H1 (cell line): ENCODE data around the gene TNFRSF13B. TPM values are rescaled to one million over a fixed set of nuclear protein-coding genes. Genes with fewer than 3 reads are reported as not detected.

Experiments used
- CTCF ChIA-PET: fragments of 300-600 bp; sonication (Branson Sonifier 250); formaldehyde crosslinking; loops from one replicate; lab custom pipeline; 2021; ENCODE audit not compliant: partially characterized antibody; lab: Charles Lee
- POLR2A ChIA-PET: fragments of 300-600 bp; sonication (Branson Sonifier 250); formaldehyde crosslinking; loops from one replicate; lab custom pipeline; 2021; ENCODE audit warnings: inconsistent platforms; ENCODE audit not compliant: partially characterized antibody; lab: Charles Lee
- DNase-seq, 2 experiments: peaks; one replicate each; pipeline versions ENCODE4 v3.0.0 to v3.0.0-alpha.2; 2010 to 2022; ENCODE audit warnings: low spot score in 2 of 2, low read depth in 1 of 2, mixed read lengths in 1 of 2
- FAIRE-seq: peaks from 2 replicates; lab custom pipeline; 2011; peaks lifted over from hg19 to GRCh38; lab: Jason Lieb, UNC
- H2AFZ ChIP-seq: 2 replicates; pipeline ENCODE4 v1.8.1; 2012; ENCODE audit warnings: low read length, inconsistent platforms
- H2AK5ac ChIP-seq: 2 replicates; pipeline ENCODE4 v1.6.1; 2013; ENCODE audit warnings: low read depth, low read length
- H2BK120ac ChIP-seq: replicated peaks from 2 replicates; pipeline ENCODE3; 2013; ENCODE audit warnings: low read depth, low read length, inconsistent platforms
- H2BK12ac ChIP-seq: 2 replicates; pipeline ENCODE4 v1.6.1; 2013; ENCODE audit warnings: low read depth, low read length
- H2BK15ac ChIP-seq: 2 replicates; pipeline ENCODE4 v1.6.1; 2013; ENCODE audit warnings: low read length
- H2BK20ac ChIP-seq: 2 replicates; pipeline ENCODE4 v1.6.1; 2013; ENCODE audit warnings: low read length
- H2BK5ac ChIP-seq: 2 replicates; pipeline ENCODE4 v1.6.1; 2013; ENCODE audit warnings: low read depth, low read length
- H3K14ac ChIP-seq: 2 replicates; pipeline ENCODE4 v1.6.1; 2013; ENCODE audit warnings: inconsistent platforms; ENCODE audit not compliant: insufficient read length
- H3K18ac ChIP-seq: 2 replicates; pipeline ENCODE4 v1.6.1; 2013; ENCODE audit warnings: low read length; ENCODE audit errors: extremely low read depth
- H3K23ac ChIP-seq: 2 replicates; pipeline ENCODE4 v1.6.1; 2013; ENCODE audit warnings: inconsistent platforms; ENCODE audit not compliant: insufficient read length
- H3K23me2 ChIP-seq: 2 replicates; pipeline ENCODE4 v1.6.1; 2013; ENCODE audit warnings: low read depth, low read length
- H3K27ac ChIP-seq: 2 replicates; pipeline ENCODE4 v1.6.1; 2011; ENCODE audit warnings: low read depth, low read length, inconsistent platforms
- H3K27me3 ChIP-seq, 4 experiments: replicated peaks in 1 of 4; 1 replicate in 1 of 4; 2 replicates in 3 of 4; pipeline versions ENCODE4 v1.6.1 to v1.8.1; 2011 to 2013; ENCODE audit warnings: low read length in 3 of 4, mild to moderate bottlenecking in 3 of 4, inconsistent platforms in 2 of 4, mixed read lengths in 2 of 4, moderate library complexity in 1 of 4; ENCODE audit not compliant: control insufficient read depth in 3 of 4, insufficient read depth in 3 of 4; ENCODE audit errors: extremely low read depth in 1 of 4
- H3K36me3 ChIP-seq, 4 experiments: 2 replicates each; pipeline versions ENCODE4 v1.6.1 to v1.8.1; 2011 to 2013; ENCODE audit warnings: mild to moderate bottlenecking in 4 of 4, low read length in 3 of 4, moderate library complexity in 2 of 4, control low read depth in 1 of 4, inconsistent platforms in 1 of 4; ENCODE audit not compliant: insufficient read depth in 4 of 4, control insufficient read depth in 2 of 4
- H3K4ac ChIP-seq: replicated peaks from 2 replicates; pipeline ENCODE3; 2013; ENCODE audit warnings: low read length, low read depth, mixed read lengths, inconsistent platforms; ENCODE audit not compliant: insufficient read length
- H3K4me1 ChIP-seq, 4 experiments: replicated peaks in 1 of 4; 1 replicate in 1 of 4; 2 replicates in 3 of 4; pipeline versions ENCODE4 v1.6.1 to v1.8.1; 2011 to 2013; ENCODE audit warnings: low read length in 3 of 4, inconsistent platforms in 2 of 4, mixed read lengths in 1 of 4; ENCODE audit not compliant: insufficient read depth in 4 of 4, control insufficient read depth in 3 of 4
- H3K4me2 ChIP-seq, 2 experiments: 2 replicates each; pipeline versions ENCODE4 v1.6.1 to v1.8.1; 2011 to 2013; ENCODE audit warnings: low read depth in 2 of 2, low read length in 2 of 2, control low read depth in 1 of 2, inconsistent platforms in 1 of 2, mild to moderate bottlenecking in 1 of 2; ENCODE audit not compliant: insufficient read depth in 1 of 2
- H3K4me3 ChIP-seq, 4 experiments: fragments of 200-600, 300-600 bp in 1 of 4; sonication (generic), shearing (Covaris generic), sonication (Bioruptor Twin) in 1 of 4; 2 replicates each; pipeline versions ENCODE4 v1.5.1 to v1.8.1; 2011 to 2016; ENCODE audit warnings: low read length in 4 of 4, low read depth in 3 of 4, control low read depth in 2 of 4, inconsistent platforms in 2 of 4, mild to moderate bottlenecking in 2 of 4, mixed read lengths in 1 of 4, moderate library complexity in 1 of 4; ENCODE audit not compliant: insufficient read depth in 2 of 4; ENCODE audit errors: extremely low read depth in 1 of 4
- H3K56ac ChIP-seq: replicated peaks from 2 replicates; pipeline ENCODE3; 2013; ENCODE audit warnings: low read depth, mild to moderate bottlenecking, mixed read lengths, low read length, inconsistent platforms; ENCODE audit not compliant: insufficient read length
- H3K79me1 ChIP-seq: 2 replicates; pipeline ENCODE4 v1.6.1; 2013; ENCODE audit warnings: low read depth, low read length, control low read depth
- H3K79me2 ChIP-seq, 2 experiments: 2 replicates each; pipeline versions ENCODE4 v1.6.1 to v1.8.1; 2012 to 2013; ENCODE audit warnings: low read length in 2 of 2, mild to moderate bottlenecking in 2 of 2, inconsistent platforms in 1 of 2; ENCODE audit not compliant: insufficient read depth in 2 of 2, control insufficient read depth in 1 of 2
- H3K9ac ChIP-seq, 4 experiments: replicated peaks in 1 of 4; 1 replicate in 1 of 4; 2 replicates in 3 of 4; pipeline versions ENCODE4 v1.6.1 to v1.8.1; 2011 to 2013; ENCODE audit warnings: low read depth in 3 of 4, low read length in 3 of 4, control low read depth in 2 of 4, mild to moderate bottlenecking in 2 of 4, moderate library complexity in 2 of 4, inconsistent platforms in 1 of 4; ENCODE audit errors: extremely low read depth in 1 of 4
- H3K9me3 ChIP-seq, 2 experiments: 2 replicates each; pipeline versions ENCODE4 v1.6.1 to v1.8.1; 2012 to 2013; ENCODE audit warnings: mild to moderate bottlenecking in 2 of 2, moderate library complexity in 2 of 2, control low read depth in 1 of 2, inconsistent platforms in 1 of 2, low read depth in 1 of 2, low read length in 1 of 2, mixed read lengths in 1 of 2; ENCODE audit not compliant: insufficient read depth in 2 of 2
- H4K20me1 ChIP-seq, 2 experiments: replicated peaks in 1 of 2; 2 replicates each; pipeline versions ENCODE3 to v1.8.1; 2011 to 2013; ENCODE audit warnings: inconsistent platforms in 2 of 2, low read length in 2 of 2, mild to moderate bottlenecking in 1 of 2; ENCODE audit not compliant: insufficient read depth in 2 of 2, control insufficient read depth in 1 of 2
- H4K5ac ChIP-seq: 2 replicates; pipeline ENCODE4 v1.6.1; 2013; ENCODE audit warnings: low read length, low read depth, mixed read lengths, inconsistent platforms; ENCODE audit not compliant: insufficient read length
- H4K8ac ChIP-seq: 2 replicates; pipeline ENCODE4 v1.8.0; 2013; ENCODE audit warnings: mild to moderate bottlenecking, moderate library complexity, low read length, inconsistent platforms; ENCODE audit not compliant: insufficient read depth; ENCODE audit errors: extremely low read depth
- H4K91ac ChIP-seq: replicated peaks from 2 replicates; pipeline ENCODE3; 2013; ENCODE audit warnings: low read length, mixed read lengths, inconsistent platforms; ENCODE audit not compliant: insufficient read length
- CBX8 ChIP-seq: fragments of 300-800, 300-1000 bp; sonication (generic); IDR thresholded peaks from 2 replicates; pipeline ENCODE4 v1.7.1; 2016; ENCODE audit warnings: low read depth, low read length, borderline replicate concordance
- CTBP2 ChIP-seq: IDR thresholded peaks from 2 replicates; pipeline ENCODE4 v1.7.0; 2011; ENCODE audit warnings: borderline replicate concordance, mild to moderate bottlenecking, moderate library complexity, mixed read lengths, low read length; ENCODE audit not compliant: insufficient read depth, insufficient read length
- RFX5 ChIP-seq: IDR thresholded peaks from 2 replicates; pipeline ENCODE4 v1.6.1; 2011; ENCODE audit warnings: low read depth, low read length, improper control_type of control experiment, borderline replicate concordance
- TAF1 ChIP-seq: IDR thresholded peaks from 2 replicates; pipeline ENCODE4 v1.6.1; 2011; ENCODE audit warnings: mild to moderate bottlenecking, low read depth, low read length
- WGBS, 2 experiments: shearing (Covaris generic) in 1 of 2; methylation state at CpG; one replicate each; pipeline versions ENCODE4 v1.1.6 to v1.1.7; 2013 to 2015; ENCODE audit warnings: low lambda C conversion rate in 2 of 2, mixed read lengths in 2 of 2, inconsistent platforms in 1 of 2, low coverage in 1 of 2, missing lambda C conversion rate in 1 of 2; ENCODE audit not compliant: insufficient replicate concordance in 2 of 2, insufficient coverage in 1 of 2, insufficient read length in 1 of 2; ENCODE audit errors: extremely low coverage in 1 of 2, missing lambda C conversion rate in 1 of 2; 5-methylcytosine and 5-hydroxymethylcytosine counted together
- polyA plus RNA-seq, 7 experiments: library from polyadenylated mRNA; depleted of rRNA in 3 of 7; stranded (reverse) in 5 of 7; unstranded in 2 of 7; fragments of >200 nt in 5 of 7; fragments of 200-250 nt in 2 of 7; gene quantifications; 1 replicate in 5 of 7; 2 replicates in 1 of 7; 4 replicates in 1 of 7; pipeline versions ENCODE4 v1.2.1 to v1.2.3, GENCODE V29; 2011 to 2013; ENCODE audit warnings: missing spikeins in 2 of 7, mixed read lengths in 2 of 7
- total RNA-seq: library from RNA; stranded (reverse); fragmentation: NEBNext Ultra II Directional; extraction: Animal tissue kit (Norgen Biotek cat#: 25700); gene quantifications from 2 replicates; pipeline ENCODE4 v1.2.1, GENCODE V29; 2021

TNFRSF13B gene
- total and polyA plus RNA-seq, 2 of the 8 experiments (the other 6 are each of a cell fraction or from before 2014, with no cell fraction given), result not detected

DNA sequence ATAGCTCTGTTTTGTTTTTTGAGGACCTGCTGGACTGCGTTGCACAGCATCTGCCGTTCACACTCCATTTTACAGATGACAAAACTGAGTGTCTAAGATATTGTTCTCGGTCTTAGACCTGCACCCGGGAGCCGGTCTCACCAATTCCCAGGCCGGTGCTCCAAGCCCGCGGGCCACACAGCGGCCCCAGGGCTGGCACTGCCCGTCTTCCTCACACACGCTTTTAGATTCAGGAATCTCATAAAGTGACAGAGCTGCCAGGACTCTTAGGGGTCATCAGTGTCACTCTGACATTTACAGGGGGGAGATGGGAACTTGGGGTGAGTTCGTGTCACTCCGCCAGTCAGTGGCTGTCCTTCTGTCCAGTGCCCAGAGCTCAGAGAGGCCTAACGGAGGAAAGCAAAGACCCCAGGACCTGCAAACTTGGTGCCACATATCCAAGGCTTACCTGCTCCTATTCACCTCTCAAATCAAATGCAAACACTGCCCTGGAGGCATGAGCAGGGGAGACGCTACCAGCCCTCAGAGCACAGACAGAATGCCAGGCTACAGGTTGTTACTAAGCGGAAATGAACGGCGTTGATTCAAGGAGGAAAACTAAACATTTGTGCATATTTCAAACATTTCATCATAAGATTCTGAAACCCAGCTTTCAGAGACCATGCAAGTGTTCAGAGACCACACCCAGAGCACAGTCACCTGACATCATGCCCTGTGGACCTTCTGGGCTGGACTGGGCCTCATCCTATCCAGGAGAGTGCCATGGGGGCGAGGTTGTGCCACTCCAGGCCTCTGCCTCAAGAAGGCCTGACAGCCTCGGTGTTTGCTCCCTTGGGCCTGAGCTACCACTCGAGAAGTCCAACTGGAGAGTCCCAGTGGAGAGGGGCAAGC, 29.5 kb downstream of the TNFRSF13B start:
- FAIRE-seq, result no peak
- H4K20me1 ChIP-seq, result no peaks in the 10 kb centered on the region
- no peak overlapping the region for H3K4ac ChIP-seq
- H2AK5ac ChIP-seq, result no peak overlapping the region
- 90% methylated on average over 21 of the region's 21 CpGs; no CpG with 5 or more reads in 1 of the 2 experiments for WGBS, 2 experiments
- H2BK20ac ChIP-seq, result no peak overlapping the region
- no peaks in the 10 kb centered on the region for H3K79me1 ChIP-seq
- H4K91ac ChIP-seq, result no peak overlapping the region
- H2BK120ac ChIP-seq, result no peak overlapping the region
- no peaks in the 10 kb centered on the region for H3K36me3 ChIP-seq
- H3K4me3 ChIP-seq, result no peak overlapping the region
- peaks cover 0 to 21% (median 10%) of the 10 kb centered on the region in 4 experiments; a peak in 4 of 7 replicates for H3K4me1 ChIP-seq
- H2BK15ac ChIP-seq, result no peak overlapping the region
- H4K8ac ChIP-seq, result no peak overlapping the region
- H3K27ac ChIP-seq, result no peak overlapping the region
- no peak overlapping the region for H4K5ac ChIP-seq
- no peak overlapping the region for H3K56ac ChIP-seq
- H3K18ac ChIP-seq, result no peak overlapping the region
- H3K23me2 ChIP-seq, result no peaks in the 10 kb centered on the region
- no peak overlapping the region for H3K23ac ChIP-seq
- H3K27me3 ChIP-seq, result no peaks in the 10 kb centered on the region
- H2BK12ac ChIP-seq, result no peak overlapping the region
- no peak overlapping the region for H2BK5ac ChIP-seq
- no peak overlapping the region for H3K4me2 ChIP-seq
- H2AFZ ChIP-seq, result no peak overlapping the region
- no peaks in the 10 kb centered on the region for H3K9me3 ChIP-seq
- TF ChIP-seq TAF1 (no peak), RFX5 (no peak), CTBP2 (no peak), CBX8 (no peak)
- ChIA-PET CTCF (interaction anchor here (1.6 kb wide), 1 partner anchor 49 kb away, joined by 6 read pairs; no protein-coding TSS in a partner anchor), POLR2A (no interaction called here)
- H3K79me2 ChIP-seq, result no peaks in the 10 kb centered on the region
- no peak overlapping the region for H3K9ac ChIP-seq
- no peak overlapping the region for H3K14ac ChIP-seq
- DNase-seq, result no peak
